K562 (cell line): ENCODE measurements around the gene PLEKHM3. TPM values are rescaled to one million over a fixed set of nuclear protein-coding genes. Genes with fewer than 3 reads are reported as not detected.

Source experiments
- ATAC-seq: fragments of 200-7000 bp; cut with Tn5 transposase; 3 replicates; pipeline ENCODE4 v1.9.1; 2020; ENCODE audit warnings: moderate library complexity
- BruUV-seq: library from RNA; stranded (reverse); fragments of 400-500 nt; replicated peaks from 2 replicates; lab custom pipeline; 2021; lab: Mats Ljungman, UMichigan
- CTCF ChIA-PET: fragments of 300-600 bp; formaldehyde crosslinking; extraction: SDS; loops from one replicate; lab custom pipeline; 2021; ENCODE audit warnings: low intra/inter-chr PET ratio; lab: Yijun Ruan, JAX
- POLR2A ChIA-PET: fragments of 300-600, 350-650 bp; sonication (Branson Sonifier 250); formaldehyde crosslinking; extraction: SDS; loops from one replicate; lab custom pipeline; 2021; ENCODE audit warnings: antibody characterized with exemption, inconsistent platforms; lab: Yijun Ruan, JAX
- DNase-seq, 4 experiments: peaks; one replicate each; pipeline versions ENCODE4 v3.0.0 to v3.0.0-alpha.2; 2011 to 2018; ENCODE audit warnings: low spot score in 3 of 4, mixed read lengths in 3 of 4; ENCODE audit errors: extremely low read depth in 1 of 4
- FAIRE-seq: peaks from 2 replicates; lab custom pipeline; 2011; peaks lifted over from hg19 to GRCh38; lab: Jason Lieb, UNC
- H2AFZ ChIP-seq: 2 replicates; pipeline ENCODE4 v1.6.0; 2011; ENCODE audit warnings: low read depth, low read length, control low read depth, inconsistent platforms
- H3K27ac ChIP-seq: fragments of 200-600 bp; 3 replicates; pipeline ENCODE4 v1.8.0; 2011; ENCODE audit warnings: low read depth, mild to moderate bottlenecking, control low read depth, inconsistent platforms, low read length, moderate library complexity, mixed read lengths; ENCODE audit errors: extremely low read depth
- H3K27me3 ChIP-seq, 2 experiments: fragments of 300-600 bp in 1 of 2; 2 replicates in 1 of 2; 3 replicates in 1 of 2; pipeline versions ENCODE4 v1.6.0 to v1.8.0; 2011; ENCODE audit warnings: inconsistent platforms in 2 of 2, low read length in 2 of 2, mild to moderate bottlenecking in 1 of 2, mixed read lengths in 1 of 2, moderate library complexity in 1 of 2; ENCODE audit not compliant: control insufficient read depth in 2 of 2, insufficient read depth in 2 of 2
- H3K36me3 ChIP-seq: fragments of 300-600 bp; 3 replicates; pipeline ENCODE4 v1.8.0; 2011; ENCODE audit warnings: mild to moderate bottlenecking, low read length, inconsistent platforms; ENCODE audit not compliant: control insufficient read depth, insufficient read depth
- H3K4me1 ChIP-seq, 2 experiments: fragments of 200-600 bp in 1 of 2; replicated peaks in 1 of 2; 2 replicates in 1 of 2; 3 replicates in 1 of 2; pipeline versions ENCODE4 v1.5.1 to v1.8.0; 2011; ENCODE audit warnings: inconsistent platforms in 2 of 2, low read length in 2 of 2, mild to moderate bottlenecking in 1 of 2, mixed read lengths in 1 of 2, moderate library complexity in 1 of 2; ENCODE audit not compliant: control insufficient read depth in 2 of 2, insufficient read depth in 2 of 2
- H3K4me2 ChIP-seq: 2 replicates; pipeline ENCODE4 v1.6.1; 2011; ENCODE audit warnings: low read length, control low read depth, inconsistent platforms, mixed read lengths; ENCODE audit not compliant: insufficient read depth
- H3K4me3 ChIP-seq: fragments of 200-600 bp; sonication (generic), shearing (Covaris generic); 2 replicates; pipeline ENCODE4 v1.5.1; 2016; ENCODE audit warnings: control low read depth, inconsistent platforms
- H3K79me2 ChIP-seq: fragments of 200-600 bp; 3 replicates; pipeline ENCODE4 v1.8.0; 2011; ENCODE audit warnings: low read length, inconsistent platforms; ENCODE audit not compliant: control insufficient read depth, insufficient read depth
- H3K9ac ChIP-seq, 2 experiments: 2 replicates each; pipeline versions ENCODE4 v1.6.0 to v1.6.1; 2011; ENCODE audit warnings: low read depth in 2 of 2, low read length in 2 of 2, control low read depth in 1 of 2, inconsistent platforms in 1 of 2, mild to moderate bottlenecking in 1 of 2, mixed read lengths in 1 of 2; ENCODE audit not compliant: insufficient read depth in 1 of 2
- H3K9me1 ChIP-seq: one replicate; pipeline ENCODE4 v1.6.0; 2011; ENCODE audit warnings: inconsistent platforms, mild to moderate bottlenecking, low read length, moderate library complexity; ENCODE audit not compliant: control insufficient read depth, insufficient read depth
- H3K9me3 ChIP-seq: replicated peaks from 2 replicates; pipeline ENCODE4 v1.5.1; 2011; ENCODE audit warnings: low read depth, low read length, inconsistent platforms; ENCODE audit not compliant: control insufficient read depth, insufficient read depth
- H4K20me1 ChIP-seq: replicated peaks from 2 replicates; pipeline ENCODE4 v1.6.1; 2011; ENCODE audit warnings: low read length, inconsistent platforms, mixed read lengths; ENCODE audit not compliant: control insufficient read depth, insufficient read depth
- C11orf30 ChIP-seq: fragments of 450-650 bp; IDR thresholded peaks from 2 replicates; pipeline ENCODE4 v1.6.1; 2016; ENCODE audit warnings: low read depth, mild to moderate bottlenecking
- CBX2 ChIP-seq: fragments of 200-600 bp; sonication (generic); IDR thresholded peaks from one replicate; pipeline ENCODE4 v1.6.1; 2012; ENCODE audit warnings: mild to moderate bottlenecking, low read length, inconsistent platforms; ENCODE audit not compliant: insufficient read depth, poor library complexity, severe bottlenecking
- CBX3 ChIP-seq, 2 experiments: IDR thresholded peaks; 1 replicate in 1 of 2; 2 replicates in 1 of 2; pipeline ENCODE4 v1.6.1; 2012; ENCODE audit warnings: inconsistent platforms in 2 of 2, low read length in 2 of 2, borderline replicate concordance in 1 of 2, control low read depth in 1 of 2
- ETV6 ChIP-seq, 3 experiments: fragments of 150-350 bp in 1 of 3; sonication (generic) in 1 of 3; formaldehyde crosslinking in 1 of 3; IDR thresholded peaks; 2 replicates each; pipeline versions ENCODE4 v1.6.1 to v1.8.0; 2014 to 2022; ENCODE audit warnings: borderline replicate concordance in 2 of 3, low read depth in 2 of 3, antibody characterized with exemption in 1 of 3, low read length in 1 of 3, mild to moderate bottlenecking in 1 of 3, missing genetic modification reagents in 1 of 3
- PRPF4 ChIP-seq: fragments of 200-400 bp; formaldehyde crosslinking; IDR thresholded peaks from one replicate; pipeline ENCODE4 v1.6.1; 2017; ENCODE audit warnings: low read length, low read depth, mild to moderate bottlenecking; ENCODE audit not compliant: insufficient read depth, poor library complexity, severe bottlenecking
- TRIM24 ChIP-seq, 2 experiments: fragments of 450-650 bp; IDR thresholded peaks; 2 replicates each; pipeline ENCODE4 v1.6.1; 2016
- TSC22D4 ChIP-seq: fragments of 450-650 bp; IDR thresholded peaks from 2 replicates; pipeline ENCODE4 v1.6.1; 2016; ENCODE audit warnings: missing genetic modification characterization, missing biosample characterization, control low read depth
- ZFP30 ChIP-seq: fragments of 250-450 bp; sonication (Bioruptor Pico); IDR thresholded peaks from 2 replicates; pipeline ENCODE4 v1.8.0; 2022; ENCODE audit warnings: moderate library complexity, mild to moderate bottlenecking, inconsistent platforms, borderline replicate concordance
- ZNF586 ChIP-seq: fragments of 450-650 bp; formaldehyde crosslinking; conservative IDR thresholded peaks from 2 replicates; pipeline ENCODE4 v1.4.0; 2020; ENCODE audit warnings: mild to moderate bottlenecking, moderate library complexity
- WGBS: fragments of 100-300 bp; shearing (Covaris generic); methylation state at CpG from one replicate; pipeline ENCODE4 v1.1.6; 2016; ENCODE audit warnings: low coverage, mixed read lengths; ENCODE audit not compliant: insufficient coverage; ENCODE audit errors: missing lambda C conversion rate; 5-methylcytosine and 5-hydroxymethylcytosine counted together
- in situ Hi-C: fragments of 300-500 bp; cut with MboI; formaldehyde crosslinking; loops from 4 replicates; pipeline ENCODE4 v1.15.0; 2018; ENCODE audit warnings: inconsistent platforms, mixed read lengths
- intact Hi-C: fragments of 100-400 bp; cut with micrococcal nuclease; formaldehyde crosslinking; loops from 2 replicates; pipeline ENCODE4 v1.14.2; 2022
- polyA plus RNA-seq, 8 experiments: library from polyadenylated mRNA; depleted of rRNA in 4 of 8; stranded (reverse) in 5 of 8; unstranded in 3 of 8; fragments of >200 nt; fragmentation: Nextera tagmentation in 2 of 8; fragmentation: Illumina TruSeq in 1 of 8; extraction: Ambion mirVana in 2 of 8; extraction: Trizol in 1 of 8; gene quantifications; 2 replicates each; pipeline versions ENCODE4 v1.2.1 to v1.2.3, GENCODE V29; 2011 to 2014; ENCODE audit warnings: inconsistent platforms in 1 of 8, missing spikeins in 1 of 8
- total RNA-seq, 7 experiments: library from RNA; depleted of rRNA in 6 of 7; stranded (reverse); fragments of >200 nt in 6 of 7; fragmentation: Illumina TruSeq in 2 of 7; extraction: Trizol in 2 of 7; gene quantifications; 2 replicates each; pipeline versions ENCODE4 v1.2.1 to v1.2.3, GENCODE V29; 2011 to 2021; ENCODE audit warnings: low replicate concordance in 1 of 7
- TF ChIP-seq, protein P1 (sequence below): fragments of 250-450 bp; sonication (Bioruptor Pico); IDR thresholded peaks from 2 replicates; pipeline ENCODE4 v1.4.0; 2020; ENCODE audit warnings: mild to moderate bottlenecking, moderate library complexity, borderline replicate concordance
- TF ChIP-seq, protein P2 (sequence below), 2 experiments: fragments of 150-350 bp in 1 of 2; IDR thresholded peaks; 2 replicates each; pipeline ENCODE4 v1.6.1; 2012 to 2016; ENCODE audit warnings: low read depth in 2 of 2, low read length in 2 of 2, mild to moderate bottlenecking in 1 of 2, moderate library complexity in 1 of 2

PLEKHM3 gene
- total and polyA plus RNA-seq, 9 of the 15 experiments (the other 6 are each of a cell fraction or from before 2014, with no cell fraction given): 0.24 to 1.6 (median 1.0) TPM

DNA sequence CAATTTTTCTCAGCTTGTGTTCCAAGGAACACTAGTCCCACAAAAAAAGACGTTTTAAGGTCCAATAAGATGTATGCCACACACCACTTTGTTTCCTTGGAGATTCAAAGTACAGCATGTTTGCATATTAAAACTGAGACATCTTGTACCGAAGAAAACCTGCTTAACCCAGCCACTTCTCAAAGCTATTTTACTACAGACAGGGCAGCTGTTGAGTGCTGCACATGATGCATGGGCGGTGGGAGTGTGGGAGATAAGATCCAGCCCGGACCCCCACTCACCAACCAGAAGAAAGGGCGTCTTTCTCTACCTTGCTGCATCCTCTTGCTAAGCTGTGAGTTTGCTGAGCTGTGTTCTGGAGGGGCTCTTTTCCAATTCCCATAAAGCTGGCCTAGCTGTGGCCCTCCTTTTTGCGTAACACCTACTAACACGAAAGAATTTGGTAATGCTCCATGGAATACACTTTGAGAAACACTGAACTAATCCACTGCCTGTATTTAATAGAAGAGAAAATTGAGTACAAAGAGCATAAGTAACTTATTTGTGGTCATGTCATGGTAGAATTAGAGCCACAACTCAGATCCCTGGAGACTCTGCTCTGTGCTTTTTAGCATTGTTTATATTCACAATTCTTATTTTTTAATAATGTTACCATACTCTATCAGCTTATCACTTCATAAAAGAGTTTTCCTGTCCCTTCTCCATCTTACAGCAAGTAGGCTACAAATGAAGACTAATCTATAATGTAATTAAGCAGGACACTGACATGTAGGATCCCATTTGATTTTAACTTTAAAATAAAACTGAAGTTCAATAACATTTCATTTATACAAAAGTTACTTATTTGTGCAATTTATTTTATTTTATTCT lies 90.0 kb downstream of the PLEKHM3 start:
- peaks cover 0 to 4% of the 10 kb centered on the region in 2 experiments; a peak in 2 of 5 replicates for H3K4me1 ChIP-seq
- no peaks in the 10 kb centered on the region for H3K79me2 ChIP-seq
- no peaks in the 10 kb centered on the region for H3K36me3 ChIP-seq
- 56% methylated on average over 7 of the region's 7 CpGs for WGBS
- TF ChIP-seq ZNF586 (CRISPR knock-in tag) (no peak), TRIM24 (IDR thresholded peaks at IDR 0.05) (no peak), PRPF4 (no peak), ETV6 (IDR thresholded peaks at IDR 0.05; ENCODE audit: borderline replicate concordance in 1 of 2, low read depth in 2 of 2, low read length in 1 of 2) (no peak), ETV6 (CRISPR knock-in tag; IDR thresholded peaks at IDR 0.05; ENCODE audit: borderline replicate concordance) (no peak), CBX3 (IDR thresholded peaks at IDR 0.05; ENCODE audit: borderline replicate concordance in 1 of 2, low read length in 2 of 2) (no peak), CBX2 (no peak), C11orf30 (no peak), TSC22D4 (no peak), ZFP30 (CRISPR knock-in tag) (no peak)
- TF ChIP-seq, protein P1, sequence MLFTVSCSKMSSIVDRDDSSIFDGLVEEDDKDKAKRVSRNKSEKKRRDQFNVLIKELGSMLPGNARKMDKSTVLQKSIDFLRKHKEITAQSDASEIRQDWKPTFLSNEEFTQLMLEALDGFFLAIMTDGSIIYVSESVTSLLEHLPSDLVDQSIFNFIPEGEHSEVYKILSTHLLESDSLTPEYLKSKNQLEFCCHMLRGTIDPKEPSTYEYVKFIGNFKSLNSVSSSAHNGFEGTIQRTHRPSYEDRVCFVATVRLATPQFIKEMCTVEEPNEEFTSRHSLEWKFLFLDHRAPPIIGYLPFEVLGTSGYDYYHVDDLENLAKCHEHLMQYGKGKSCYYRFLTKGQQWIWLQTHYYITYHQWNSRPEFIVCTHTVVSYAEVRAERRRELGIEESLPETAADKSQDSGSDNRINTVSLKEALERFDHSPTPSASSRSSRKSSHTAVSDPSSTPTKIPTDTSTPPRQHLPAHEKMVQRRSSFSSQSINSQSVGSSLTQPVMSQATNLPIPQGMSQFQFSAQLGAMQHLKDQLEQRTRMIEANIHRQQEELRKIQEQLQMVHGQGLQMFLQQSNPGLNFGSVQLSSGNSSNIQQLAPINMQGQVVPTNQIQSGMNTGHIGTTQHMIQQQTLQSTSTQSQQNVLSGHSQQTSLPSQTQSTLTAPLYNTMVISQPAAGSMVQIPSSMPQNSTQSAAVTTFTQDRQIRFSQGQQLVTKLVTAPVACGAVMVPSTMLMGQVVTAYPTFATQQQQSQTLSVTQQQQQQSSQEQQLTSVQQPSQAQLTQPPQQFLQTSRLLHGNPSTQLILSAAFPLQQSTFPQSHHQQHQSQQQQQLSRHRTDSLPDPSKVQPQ (CRISPR knock-in tag): no peak
- TF ChIP-seq, protein P2, sequence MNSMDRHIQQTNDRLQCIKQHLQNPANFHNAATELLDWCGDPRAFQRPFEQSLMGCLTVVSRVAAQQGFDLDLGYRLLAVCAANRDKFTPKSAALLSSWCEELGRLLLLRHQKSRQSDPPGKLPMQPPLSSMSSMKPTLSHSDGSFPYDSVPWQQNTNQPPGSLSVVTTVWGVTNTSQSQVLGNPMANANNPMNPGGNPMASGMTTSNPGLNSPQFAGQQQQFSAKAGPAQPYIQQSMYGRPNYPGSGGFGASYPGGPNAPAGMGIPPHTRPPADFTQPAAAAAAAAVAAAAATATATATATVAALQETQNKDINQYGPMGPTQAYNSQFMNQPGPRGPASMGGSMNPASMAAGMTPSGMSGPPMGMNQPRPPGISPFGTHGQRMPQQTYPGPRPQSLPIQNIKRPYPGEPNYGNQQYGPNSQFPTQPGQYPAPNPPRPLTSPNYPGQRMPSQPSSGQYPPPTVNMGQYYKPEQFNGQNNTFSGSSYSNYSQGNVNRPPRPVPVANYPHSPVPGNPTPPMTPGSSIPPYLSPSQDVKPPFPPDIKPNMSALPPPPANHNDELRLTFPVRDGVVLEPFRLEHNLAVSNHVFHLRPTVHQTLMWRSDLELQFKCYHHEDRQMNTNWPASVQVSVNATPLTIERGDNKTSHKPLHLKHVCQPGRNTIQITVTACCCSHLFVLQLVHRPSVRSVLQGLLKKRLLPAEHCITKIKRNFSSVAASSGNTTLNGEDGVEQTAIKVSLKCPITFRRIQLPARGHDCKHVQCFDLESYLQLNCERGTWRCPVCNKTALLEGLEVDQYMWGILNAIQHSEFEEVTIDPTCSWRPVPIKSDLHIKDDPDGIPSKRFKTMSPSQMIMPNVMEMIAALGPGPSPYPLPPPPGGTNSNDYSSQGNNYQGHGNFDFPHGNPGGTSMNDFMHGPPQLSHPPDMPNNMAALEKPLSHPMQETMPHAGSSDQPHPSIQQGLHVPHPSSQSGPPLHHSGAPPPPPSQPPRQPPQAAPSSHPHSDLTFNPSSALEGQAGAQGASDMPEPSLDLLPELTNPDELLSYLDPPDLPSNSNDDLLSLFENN (IDR thresholded peaks at IDR 0.05; ENCODE audit: low read depth in 2 of 2, low read length in 2 of 2): no peak
- no peaks in the 10 kb centered on the region for H3K9me3 ChIP-seq
- no peak for DNase-seq
- H3K4me3 ChIP-seq: no peak overlapping the region
- CTCF ChIA-PET: no interaction called here
- BruUV-seq: no TSS peak
- ATAC-seq: no peak
- POLR2A ChIA-PET: interaction anchor here (0.7 kb wide), 1 partner anchor 17 kb away, joined by 3 read pairs; no protein-coding TSS in a partner anchor
- H2AFZ ChIP-seq: peak overlapping the region; percentile 56; the same call in 1 of the 2 replicates
- H3K9ac ChIP-seq: no peak overlapping the region
- no peaks in the 10 kb centered on the region for H3K27me3 ChIP-seq
- no peaks in the 10 kb centered on the region for H4K20me1 ChIP-seq
- H3K9me1 ChIP-seq: no peaks in the 10 kb centered on the region
- intact Hi-C loops: no loop called here
- in situ Hi-C loops: no loop called here
- H3K27ac ChIP-seq: no peak overlapping the region
- no peak overlapping the region for H3K4me2 ChIP-seq
- no peak for FAIRE-seq
